NT2/D1 (cell line): ENCODE measurements around the gene CCL26.

ENCODE experiments used
- SUZ12 ChIP-seq: IDR thresholded peaks from 2 replicates; pipeline ENCODE4 v1.6.1; 2011; ENCODE audit not compliant: insufficient read length, insufficient read depth; ENCODE audit errors: extremely low read depth
- YY1 ChIP-seq: IDR thresholded peaks from 2 replicates; pipeline ENCODE4 v1.6.1; 2011; ENCODE audit not compliant: insufficient read length, insufficient read depth
- ZNF274 ChIP-seq: IDR thresholded peaks from 2 replicates; pipeline ENCODE4 v1.6.1; 2011; ENCODE audit warnings: mild to moderate bottlenecking, low read depth, low read length

GRCh38 chr7:75756206-75756990, 15.6 kb downstream of the CCL26 start:
- TF ChIP-seq ZNF274 (no peak), YY1 (no peak), SUZ12 (no peak)
